Calu3 (cell line): Measurements from ENCODE around the gene DDX10. TPM values are rescaled to one million over a fixed set of nuclear protein-coding genes. Genes with fewer than 3 reads are reported as not detected.

Source experiments
- BruUV-seq: library from RNA; stranded (reverse); fragments of 400-500 nt; replicated peaks from 2 replicates; lab custom pipeline; 2021; lab: Mats Ljungman, UMichigan
- CTCF ChIA-PET: fragments of 300-600 bp; sonication (Branson Sonifier 250); formaldehyde crosslinking; loops from one replicate; lab custom pipeline; 2022; ENCODE audit warnings: antibody characterized with exemption; lab: Charles Lee
- DNase-seq: peaks from one replicate; pipeline ENCODE4 v3.0.0; 2022
- H3K27ac Mint-ChIP-seq: one replicate; pipeline ENCODE4 v1.8.0; 2022; ENCODE audit warnings: mixed read lengths; ENCODE audit not compliant: unreplicated experiment
- H3K27me3 Mint-ChIP-seq: one replicate; pipeline ENCODE4 v1.8.0; 2022; ENCODE audit warnings: mixed read lengths; ENCODE audit not compliant: unreplicated experiment
- H3K36me3 Mint-ChIP-seq: one replicate; pipeline ENCODE4 v1.8.0; 2022; ENCODE audit warnings: mild to moderate bottlenecking, moderate library complexity, mixed read lengths; ENCODE audit not compliant: insufficient read depth, unreplicated experiment
- H3K4me1 Mint-ChIP-seq: one replicate; pipeline ENCODE4 v1.8.0; 2022; ENCODE audit warnings: mild to moderate bottlenecking, low read depth, mixed read lengths; ENCODE audit not compliant: unreplicated experiment
- H3K4me3 Mint-ChIP-seq: one replicate; pipeline ENCODE4 v1.8.0; 2022; ENCODE audit warnings: mild to moderate bottlenecking, low read depth, moderate library complexity, mixed read lengths; ENCODE audit not compliant: unreplicated experiment
- H3K9me3 Mint-ChIP-seq: one replicate; pipeline ENCODE4 v1.8.0; 2022; ENCODE audit warnings: low read depth, mixed read lengths; ENCODE audit not compliant: unreplicated experiment
- CTCF ChIP-seq: fragments of 200-600 bp; IDR thresholded peaks from one replicate; pipeline ENCODE4 v1.8.0; 2022; ENCODE audit warnings: antibody characterized with exemption; ENCODE audit not compliant: unreplicated experiment
- intact Hi-C: fragments of 100-400 bp; cut with micrococcal nuclease; formaldehyde crosslinking; loops from one replicate; pipeline ENCODE4 v1.10.0; 2022; ENCODE audit not compliant: unreplicated experiment
- total RNA-seq: library from RNA; stranded (reverse); gene quantifications from 2 replicates; pipeline ENCODE4 v1.2.3, GENCODE V29; 2022

Gene DDX10
- total RNA-seq, 1 experiment from 2014 or later = 31.2 TPM

GRCh38 chr11:108921211-108921610, 256.3 kb downstream of the DDX10 start:
- intact Hi-C loops = no loop called here
- Mint-ChIP-seq H3K27ac (no peak overlapping the region), H3K4me1 (no peaks in the 10 kb centered on the region), H3K36me3 (no peaks in the 10 kb centered on the region), H3K9me3 (no peaks in the 10 kb centered on the region), H3K27me3 (no peaks in the 10 kb centered on the region), H3K4me3 (no peak overlapping the region)
- DNase-seq = no peak
- CTCF ChIA-PET = no interaction called here
- no peak for TF ChIP-seq CTCF
- BruUV-seq = no TSS peak

- Mint-ChIP-seq H3K27me3 (no peaks in the 10 kb centered on the region), H3K27ac (no peak overlapping the region), H3K9me3 (no peaks in the 10 kb centered on the region), H3K36me3 (no peaks in the 10 kb centered on the region), H3K4me3 (no peak overlapping the region), H3K4me1 (no peaks in the 10 kb centered on the region)
- no peak for TF ChIP-seq CTCF
- DNase-seq = no peak
- CTCF ChIA-PET = interaction anchor here (0.9 kb wide), 1 partner anchor 7 kb away, joined by 3 read pairs; no protein-coding TSS in a partner anchor
- BruUV-seq = no TSS peak
- intact Hi-C loops = no loop called here
These were observed 257.4 kb downstream of the DDX10 start for GRCh38 chr11:108922241-108922640.

- TF ChIP-seq CTCF = no peak
These were observed 258.5 kb downstream of the DDX10 start for GRCh38 chr11:108923413-108923812.

GRCh38 chr11:108926171-108926840, 261.4 kb downstream of the DDX10 start:
- intact Hi-C loops = no loop called here
- no peaks in the 10 kb centered on the region for H3K36me3 Mint-ChIP-seq
- TF ChIP-seq CTCF = no peak
- CTCF ChIA-PET = no interaction called here
- DNase-seq = no peak
- no peaks in the 10 kb centered on the region for H3K27me3 Mint-ChIP-seq
- H3K4me1 Mint-ChIP-seq = peaks cover 9% of the 10 kb centered on the region
- no peak overlapping the region for H3K4me3 Mint-ChIP-seq
- H3K9me3 Mint-ChIP-seq = no peaks in the 10 kb centered on the region
- BruUV-seq = no TSS peak
- H3K27ac Mint-ChIP-seq = no peak overlapping the region

More at GRCh38 chr11:108923413-108923812, 258.5 kb downstream of the DDX10 start:
- Mint-ChIP-seq H3K27ac (no peak overlapping the region), H3K27me3 (no peaks in the 10 kb centered on the region), H3K4me1 (no peaks in the 10 kb centered on the region), H3K36me3 (no peaks in the 10 kb centered on the region), H3K4me3 (no peak overlapping the region), H3K9me3 (no peaks in the 10 kb centered on the region)
- DNase-seq = no peak
- intact Hi-C loops = no loop called here
- CTCF ChIA-PET = no interaction called here
- no TSS peak for BruUV-seq
